ENCODE data around the gene ERCC5.

The ERCC5 gene

GRCh38 chr13:102845630-102846260 is at the start of gene ERCC5:
Gene ERCC5 (plus strand): TSS chr13:102846032. CDS start chr13:102846267, 235 bp downstream.
- H3K36me3 ChIP-seq (ENCODE audit: control insufficient read depth, insufficient read depth, low read length): no peaks in the 10 kb centered on the region; the same call in 1 of the 2 replicates
- H3K4me3 ChIP-seq (replicated peaks; ENCODE audit: low read depth, low read length): peak within 1 kb of the TSS; percentile 87
- H3K27me3 ChIP-seq (replicated peaks; ENCODE audit: control insufficient read depth, insufficient read depth, low read length): no peaks in the 10 kb centered on the region
- peak; percentile 94 for DNase-seq (ENCODE audit: extremely low read depth, insufficient read length)
- no peak for TF ChIP-seq CTCF (IDR thresholded peaks at IDR 0.05; ENCODE audit: insufficient read depth, low read length, poor library complexity, severe bottlenecking)

GRCh38 chr13:102798581-102799425 is 47.0 kb upstream of the ERCC5 start, which contains the start of the genes BIVM and POGLUT2:
Gene BIVM (plus strand): TSS chr13:102799119. CDS start chr13:102807268, 8,149 bp downstream.
Gene POGLUT2 (minus strand): TSS chr13:102798976. CDS start chr13:102798670, 306 bp downstream.
- H3K27me3 ChIP-seq (replicated peaks; ENCODE audit: control insufficient read depth, insufficient read depth, low read length): no peaks in the 10 kb centered on the region
- peak; percentile 91 for DNase-seq (ENCODE audit: extremely low read depth, insufficient read length)
- peak within 1 kb of the TSS; percentile 89 for H3K4me3 ChIP-seq (replicated peaks; ENCODE audit: low read depth, low read length)
- H3K36me3 ChIP-seq (ENCODE audit: control insufficient read depth, insufficient read depth, low read length): no peaks in the 10 kb centered on the region; the same call in 1 of the 2 replicates
- no peak for TF ChIP-seq CTCF (IDR thresholded peaks at IDR 0.05; ENCODE audit: insufficient read depth, low read length, poor library complexity, severe bottlenecking)

GRCh38 chr13:102799426-102800144 is 46.2 kb upstream of the ERCC5 start:
- no peaks in the 10 kb centered on the region for H3K36me3 ChIP-seq (ENCODE audit: control insufficient read depth, insufficient read depth, low read length)
- peak overlapping the region; percentile 89 for H3K4me3 ChIP-seq (replicated peaks; ENCODE audit: low read depth, low read length)
- H3K27me3 ChIP-seq (replicated peaks; ENCODE audit: control insufficient read depth, insufficient read depth, low read length): no peaks in the 10 kb centered on the region
- TF ChIP-seq CTCF (IDR thresholded peaks at IDR 0.05; ENCODE audit: insufficient read depth, low read length, poor library complexity, severe bottlenecking): no peak
- no peak for DNase-seq (ENCODE audit: extremely low read depth, insufficient read length)

DNA sequence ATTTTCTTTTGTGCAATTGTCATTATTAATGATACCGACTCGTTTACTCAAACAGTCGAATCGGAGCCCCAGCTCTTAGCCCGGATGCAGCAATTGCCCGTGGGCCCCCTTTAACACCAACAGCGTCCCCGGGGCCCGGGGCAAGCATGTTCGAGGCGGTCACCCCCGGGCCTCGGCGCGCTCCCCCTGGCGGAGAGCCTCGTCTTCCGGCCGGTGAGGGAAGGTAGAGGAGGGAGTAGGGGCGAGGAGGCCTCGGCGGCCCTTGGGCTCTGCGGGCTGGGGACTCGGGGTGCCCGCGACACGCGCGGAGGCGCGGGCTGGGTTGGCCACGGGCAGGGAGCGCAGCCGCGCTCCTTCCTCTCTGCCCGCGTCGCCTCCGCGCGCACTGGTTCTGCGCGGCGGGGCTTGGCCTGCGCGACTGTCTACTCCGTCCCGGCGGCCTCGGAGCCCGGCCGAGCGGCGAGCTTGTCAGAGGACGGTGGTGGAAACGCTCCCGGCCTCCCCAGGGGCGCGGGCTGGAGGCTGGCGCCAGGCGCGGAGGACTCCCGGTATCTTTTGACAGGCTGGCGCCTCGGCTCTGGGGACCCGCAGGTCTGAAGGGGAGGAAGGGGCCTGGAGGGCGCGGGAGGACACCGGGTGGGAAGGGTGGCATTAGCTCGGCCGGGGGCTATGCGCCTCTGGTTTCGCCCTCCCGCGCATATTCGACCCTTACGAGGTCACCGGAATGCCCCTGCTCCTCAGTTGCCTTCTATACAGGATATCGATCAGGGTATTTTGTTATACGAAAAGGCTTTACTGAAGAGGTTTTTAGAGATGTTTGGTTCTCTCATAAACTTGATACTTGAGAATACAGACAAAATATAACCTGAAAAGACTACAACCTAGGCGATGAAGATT is 45.4 kb upstream of the ERCC5 start:
- Histone ChIP-seq H3K36me3 (ENCODE audit: control insufficient read depth, insufficient read depth, low read length) (no peaks in the 10 kb centered on the region), H3K27me3 (replicated peaks; ENCODE audit: control insufficient read depth, insufficient read depth, low read length) (no peaks in the 10 kb centered on the region), H3K4me3 (replicated peaks; ENCODE audit: low read depth, low read length) (peak overlapping the region; percentile 89)
- TF ChIP-seq CTCF (IDR thresholded peaks at IDR 0.05; ENCODE audit: insufficient read depth, low read length, poor library complexity, severe bottlenecking): peak; percentile 86
- peak; percentile 89 for DNase-seq (ENCODE audit: extremely low read depth, insufficient read length)

- no peak for DNase-seq (ENCODE audit: extremely low read depth, insufficient read length)
- Histone ChIP-seq H3K4me3 (replicated peaks; ENCODE audit: low read depth, low read length) (no peak overlapping the region), H3K36me3 (ENCODE audit: control insufficient read depth, insufficient read depth, low read length) (no peaks in the 10 kb centered on the region), H3K27me3 (replicated peaks; ENCODE audit: control insufficient read depth, insufficient read depth, low read length) (no peaks in the 10 kb centered on the region)
- TF ChIP-seq CTCF (IDR thresholded peaks at IDR 0.05; ENCODE audit: insufficient read depth, low read length, poor library complexity, severe bottlenecking): no peak
These were observed 40.2 kb upstream of the ERCC5 start for GRCh38 chr13:102805680-102806079.

Data from GM06990 (cell line).